ENCODE results near the gene NR6A1.

- TF ChIP-seq CTCF (IDR thresholded peaks at IDR 0.05), result no peak
- TF ChIP-seq ZFX (IDR thresholded peaks at IDR 0.05; ENCODE audit: borderline replicate concordance), result no peak
Observed at GRCh38 chr9:124662561-124662960, 108.5 kb downstream of the NR6A1 start.

Measured in 22Rv1 (cell line).